C4-2B (cell line): Measurements from ENCODE around the gene TWIST2.

ENCODE experiments used
- H3K27ac ChIP-seq: fragments of 450-650 bp; 2 replicates; pipeline ENCODE4 v1.5.1; 2017
- ZFX ChIP-seq: fragments of 450-650 bp; IDR thresholded peaks from 2 replicates; pipeline ENCODE4 v1.6.1; 2017
- TF ChIP-seq, protein P1 (sequence below): fragments of 450-650 bp; conservative IDR thresholded peaks from 2 replicates; pipeline ENCODE4 v1.5.1; 2017; ENCODE audit warnings: mild to moderate bottlenecking

TWIST2 gene

DNA sequence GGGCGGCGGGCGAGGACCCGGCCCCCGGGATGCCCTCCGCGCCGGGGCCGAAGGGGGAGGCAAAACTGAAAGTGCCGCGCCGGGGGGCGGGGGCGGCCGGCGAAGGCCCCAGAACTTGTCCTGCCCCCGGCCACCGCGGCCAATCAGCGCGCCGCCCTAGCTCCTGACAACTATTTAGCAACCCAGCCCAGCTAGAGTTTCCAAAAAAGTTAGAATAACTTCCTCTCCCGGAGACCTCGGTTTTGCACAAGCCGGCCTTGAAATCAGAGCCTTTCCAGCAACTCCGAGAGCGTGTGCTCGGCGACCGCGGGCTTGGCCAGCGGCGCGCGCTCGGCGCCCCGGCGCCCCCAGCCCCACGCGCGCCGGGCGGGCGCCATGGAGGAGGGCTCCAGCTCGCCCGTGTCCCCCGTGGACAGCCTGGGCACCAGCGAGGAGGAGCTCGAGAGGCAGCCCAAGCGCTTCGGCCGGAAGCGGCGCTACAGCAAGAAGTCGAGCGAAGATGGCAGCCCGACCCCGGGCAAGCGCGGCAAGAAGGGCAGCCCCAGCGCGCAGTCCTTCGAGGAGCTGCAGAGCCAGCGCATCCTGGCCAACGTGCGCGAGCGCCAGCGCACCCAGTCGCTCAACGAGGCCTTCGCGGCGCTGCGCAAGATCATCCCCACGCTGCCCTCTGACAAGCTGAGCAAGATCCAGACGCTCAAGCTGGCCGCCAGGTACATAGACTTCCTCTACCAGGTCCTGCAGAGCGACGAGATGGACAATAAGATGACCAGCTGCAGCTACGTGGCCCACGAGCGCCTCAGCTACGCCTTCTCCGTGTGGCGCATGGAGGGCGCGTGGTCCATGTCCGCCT, at the start of gene TWIST2:
TWIST2 (plus strand) TSS at position 245 of the 850 bp plus-strand sequence; CDS start at position 376, 131 bp downstream.
- H3K27ac ChIP-seq = no peak within 1 kb of the TSS
- no peak for TF ChIP-seq ZFX
- TF ChIP-seq, protein P1, sequence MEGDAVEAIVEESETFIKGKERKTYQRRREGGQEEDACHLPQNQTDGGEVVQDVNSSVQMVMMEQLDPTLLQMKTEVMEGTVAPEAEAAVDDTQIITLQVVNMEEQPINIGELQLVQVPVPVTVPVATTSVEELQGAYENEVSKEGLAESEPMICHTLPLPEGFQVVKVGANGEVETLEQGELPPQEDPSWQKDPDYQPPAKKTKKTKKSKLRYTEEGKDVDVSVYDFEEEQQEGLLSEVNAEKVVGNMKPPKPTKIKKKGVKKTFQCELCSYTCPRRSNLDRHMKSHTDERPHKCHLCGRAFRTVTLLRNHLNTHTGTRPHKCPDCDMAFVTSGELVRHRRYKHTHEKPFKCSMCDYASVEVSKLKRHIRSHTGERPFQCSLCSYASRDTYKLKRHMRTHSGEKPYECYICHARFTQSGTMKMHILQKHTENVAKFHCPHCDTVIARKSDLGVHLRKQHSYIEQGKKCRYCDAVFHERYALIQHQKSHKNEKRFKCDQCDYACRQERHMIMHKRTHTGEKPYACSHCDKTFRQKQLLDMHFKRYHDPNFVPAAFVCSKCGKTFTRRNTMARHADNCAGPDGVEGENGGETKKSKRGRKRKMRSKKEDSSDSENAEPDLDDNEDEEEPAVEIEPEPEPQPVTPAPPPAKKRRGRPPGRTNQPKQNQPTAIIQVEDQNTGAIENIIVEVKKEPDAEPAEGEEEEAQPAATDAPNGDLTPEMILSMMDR = no peak

DNA sequence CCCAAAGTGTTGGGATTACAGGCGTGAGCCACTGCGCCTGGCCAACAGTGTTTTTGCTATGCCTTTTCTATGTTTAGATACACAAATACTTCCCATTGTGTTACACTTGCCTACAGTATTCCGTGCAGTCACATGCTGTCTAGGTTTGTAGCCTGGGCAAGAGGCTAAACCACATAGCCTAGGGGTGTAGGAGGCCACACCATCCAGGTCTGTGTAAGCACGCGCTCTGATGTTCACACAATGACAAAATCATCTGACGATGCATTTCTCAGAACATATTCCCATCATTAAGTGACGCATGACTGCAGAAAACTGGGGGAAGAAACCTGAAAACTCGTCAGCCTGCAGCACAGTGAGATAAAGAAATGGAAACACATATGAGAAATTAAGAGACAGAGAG, 46.1 kb upstream of the TWIST2 start:
- TF ChIP-seq, protein P1 = no peak
- no peak for TF ChIP-seq ZFX
- no peak overlapping the region for H3K27ac ChIP-seq

DNA sequence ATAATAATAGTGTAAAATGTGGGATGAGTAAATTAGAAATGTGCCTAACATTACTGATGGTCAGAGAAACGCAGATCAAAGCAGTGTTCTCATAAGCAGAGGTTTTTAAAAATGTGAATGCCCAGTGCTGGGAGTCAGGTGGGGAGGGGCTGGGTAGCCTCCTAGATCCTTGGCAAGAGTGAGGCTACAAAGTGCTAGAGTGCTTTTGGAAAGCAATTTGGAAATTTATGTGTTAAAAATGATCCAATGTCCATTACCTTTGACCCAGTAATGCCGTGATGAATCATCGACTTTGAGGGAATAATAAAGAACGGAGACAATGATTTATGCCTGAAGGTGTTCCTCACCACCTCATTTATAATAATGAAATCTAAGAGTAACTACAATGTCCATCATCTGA, 44.9 kb upstream of the TWIST2 start:
- no peak overlapping the region for H3K27ac ChIP-seq
- no peak for TF ChIP-seq ZFX
- TF ChIP-seq, protein P1 = no peak

DNA sequence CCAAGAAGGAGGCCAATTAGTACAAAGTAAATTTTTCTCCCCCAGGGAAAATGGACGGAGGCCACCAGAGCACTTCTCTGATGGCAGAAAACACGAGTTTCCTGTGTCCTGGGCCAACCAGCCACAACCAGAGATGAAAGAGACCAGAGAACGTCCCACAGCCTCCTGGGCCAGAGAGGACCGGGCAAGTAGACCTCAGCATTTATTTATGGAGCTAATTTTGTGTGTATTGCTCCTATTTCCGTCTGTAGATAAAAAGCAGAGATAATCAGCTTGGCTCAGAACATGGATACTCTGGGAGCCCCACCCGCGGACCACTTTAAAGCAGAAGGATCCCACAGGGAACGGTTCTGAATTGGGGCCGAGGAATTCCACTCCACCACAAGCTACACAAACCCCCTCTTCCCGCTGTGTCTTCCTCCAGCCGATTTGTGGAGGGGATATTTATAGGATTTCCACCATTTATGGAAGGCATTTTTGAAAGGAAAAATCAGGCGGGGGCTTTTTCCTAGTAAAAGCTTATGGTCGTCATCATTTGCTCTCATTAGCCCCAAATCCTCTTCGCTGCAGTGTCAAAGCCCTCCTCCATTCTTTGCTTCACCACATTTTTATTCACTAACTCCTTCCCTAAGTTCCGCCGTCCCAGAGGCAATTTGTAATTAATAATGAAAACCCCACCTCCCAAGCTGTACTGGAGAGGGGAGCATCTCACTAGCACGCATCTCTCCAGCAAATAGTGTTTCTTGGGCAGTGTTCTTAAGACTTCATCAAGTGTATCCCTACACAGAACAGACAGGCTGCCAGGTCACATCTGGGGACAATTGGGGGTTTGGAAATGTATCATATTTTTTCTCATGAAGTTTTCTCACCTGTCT, 43.7 kb upstream of the TWIST2 start:
- TF ChIP-seq, protein P1 = no peak
- no peak for TF ChIP-seq ZFX
- H3K27ac ChIP-seq = no peak overlapping the region

DNA sequence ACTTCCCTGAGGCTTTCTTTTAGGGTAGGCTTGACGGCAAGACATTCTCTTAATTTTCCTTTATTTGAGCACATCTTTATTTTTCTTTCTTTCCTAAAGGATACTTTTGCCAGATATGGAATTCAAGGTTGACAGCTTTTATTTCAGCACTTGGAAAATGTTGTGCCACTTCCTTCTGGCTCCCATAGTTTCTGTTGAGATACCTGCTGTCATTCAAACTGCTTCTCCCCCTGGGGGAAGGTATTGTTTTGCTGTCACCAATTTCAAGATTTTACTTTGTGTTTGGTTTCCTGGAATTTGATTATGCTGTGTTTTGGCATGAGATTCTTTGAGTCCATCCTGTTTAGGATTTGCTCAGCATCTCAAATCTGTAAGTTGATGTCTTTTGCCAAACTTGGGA, 39.1 kb upstream of the TWIST2 start:
- no peak for TF ChIP-seq ZFX
- TF ChIP-seq, protein P1 = no peak

DNA sequence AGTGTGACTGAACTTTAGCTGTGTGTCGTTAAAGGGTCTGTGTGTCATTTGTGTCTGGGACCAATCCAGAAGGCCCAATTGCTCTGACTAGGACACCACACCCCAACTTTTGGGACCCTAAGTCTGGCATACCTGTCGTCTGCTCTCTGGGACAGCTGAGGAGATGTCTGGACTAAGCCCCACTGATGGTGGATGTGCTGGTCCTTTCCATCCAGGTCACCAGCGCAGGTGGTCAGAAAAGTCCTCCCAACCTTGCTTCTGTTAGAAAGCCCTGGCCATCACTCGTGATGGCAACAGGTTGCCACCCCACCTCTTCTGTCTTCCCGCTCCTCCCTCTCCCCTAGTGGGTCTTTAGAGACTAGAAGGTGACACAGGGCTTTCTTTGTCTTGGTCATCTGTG, 37.6 kb upstream of the TWIST2 start:
- TF ChIP-seq ZFX = no peak
- TF ChIP-seq, protein P1 = no peak
- H3K27ac ChIP-seq = no peak overlapping the region

More for the DNA sequence above, 39.1 kb upstream of the TWIST2 start:
- H3K27ac ChIP-seq = no peak overlapping the region

DNA sequence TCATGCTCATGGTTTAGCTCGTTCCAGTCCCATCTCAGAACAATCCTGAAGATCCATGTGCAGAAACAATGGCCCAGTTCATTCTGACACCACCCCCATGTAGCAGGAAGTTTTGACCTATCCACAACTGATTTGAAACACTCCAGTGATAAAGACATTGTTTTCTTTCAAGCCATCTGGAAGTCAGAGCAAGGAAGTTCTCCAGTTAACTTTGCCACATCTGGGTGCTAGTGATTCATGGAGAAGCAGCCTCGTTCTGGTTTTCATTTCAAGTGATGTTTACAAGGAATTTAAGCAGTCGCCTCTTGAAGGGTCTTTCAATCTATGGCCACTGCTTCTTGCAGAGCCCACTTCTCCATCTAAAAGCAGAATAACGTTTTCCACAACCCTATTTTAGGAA, 36.6 kb upstream of the TWIST2 start:
- TF ChIP-seq ZFX = no peak
- TF ChIP-seq, protein P1 = no peak
- H3K27ac ChIP-seq = no peak overlapping the region
